NCI-H748 (cell line): ENCODE measurements around the gene CCDC136.

Experiments
- DNase-seq: peaks from one replicate; lab custom pipeline; 2025; ENCODE audit not compliant: unreplicated experiment; lab: John Stamatoyannopoulos, UW

The CCDC136 gene

GRCh38 chr7:128859232-128860157 lies 67.7 kb downstream of the CCDC136 start:
- DNase-seq: no peak

DNA sequence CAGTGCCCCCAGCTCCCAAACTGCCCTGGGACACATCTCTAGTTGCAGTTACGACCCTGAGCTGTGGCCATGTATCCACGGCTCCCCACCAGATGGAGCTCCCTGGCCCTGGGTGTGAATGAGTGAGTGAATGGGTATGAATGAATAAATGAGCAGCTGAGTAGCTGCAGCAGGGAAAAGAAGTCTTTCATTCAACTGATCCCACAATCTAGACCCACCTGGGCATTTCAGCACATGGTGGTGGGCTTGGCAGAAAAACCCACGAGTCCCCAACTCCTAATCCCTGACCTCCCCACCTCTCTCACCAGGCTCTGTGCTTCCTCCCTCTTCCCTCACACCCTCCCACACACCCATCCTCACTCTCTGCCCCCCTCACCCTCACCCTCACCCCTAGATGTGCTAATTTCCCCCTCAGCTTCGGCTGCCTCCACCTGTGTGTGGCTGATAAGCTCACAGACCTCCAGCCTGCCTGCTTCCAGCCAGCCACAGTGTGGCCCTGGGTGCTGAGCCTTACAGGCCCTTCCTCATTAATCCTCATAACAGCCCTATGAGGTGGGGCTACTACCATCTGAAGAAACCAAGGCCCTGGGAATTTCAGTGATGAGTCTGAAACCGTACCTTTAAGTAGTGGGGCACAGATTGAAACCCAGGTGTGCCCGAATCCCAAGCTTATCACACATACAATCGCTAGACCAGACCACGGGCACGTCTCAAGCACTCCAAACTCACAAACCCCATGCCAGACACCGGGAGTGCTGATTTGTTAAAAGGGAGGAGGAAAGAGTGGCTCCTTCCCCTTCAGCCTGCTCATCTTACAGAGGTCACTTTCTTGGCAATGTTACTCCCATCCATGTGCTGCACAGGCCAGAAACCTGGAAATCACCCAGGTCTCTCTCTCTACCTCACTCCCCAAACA lies 68.6 kb downstream of the CCDC136 start:
- no peak for DNase-seq

DNA sequence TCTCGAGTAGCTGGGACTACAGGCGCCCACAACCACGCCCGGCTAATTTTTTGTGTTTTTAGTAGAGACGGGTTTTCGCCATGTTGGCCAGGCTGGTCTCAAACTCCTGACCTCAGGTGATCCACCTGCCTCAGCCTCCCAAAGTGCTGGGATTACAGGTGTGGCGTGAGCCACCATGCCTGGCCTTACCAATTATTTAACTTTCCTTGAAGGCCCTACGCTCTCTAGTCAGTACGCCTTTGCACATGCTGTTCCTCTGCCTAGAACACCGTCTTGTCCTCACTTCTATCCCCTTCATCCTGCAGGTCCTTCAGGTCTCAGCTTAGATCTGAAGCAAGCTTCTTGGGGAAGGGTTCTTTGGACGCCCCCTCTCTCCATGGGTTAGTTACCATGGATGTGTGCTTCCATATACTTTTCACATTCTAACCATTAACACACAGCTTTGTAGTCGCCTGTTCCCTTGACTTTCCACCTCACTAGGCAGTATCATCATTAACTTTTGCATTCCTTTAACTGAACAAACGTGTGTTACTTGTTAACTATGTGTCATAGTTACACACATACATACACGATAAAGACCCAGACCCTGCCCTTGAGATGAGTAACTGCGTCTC lies 70.3 kb downstream of the CCDC136 start:
- DNase-seq: no peak

GRCh38 chr7:128862571-128863432 lies 71.0 kb downstream of the CCDC136 start, which contains the start of gene ATP6V1F:
Gene ATP6V1F (plus strand): TSS chr7:128862856. CDS start chr7:128862905, 49 bp downstream.
- peak; percentile 97 for DNase-seq

GRCh38 chr7:128863433-128863989 lies 71.7 kb downstream of the CCDC136 start:
- peak; percentile 66 for DNase-seq

- DNase-seq: no peak
These were observed 73.5 kb downstream of the CCDC136 start for GRCh38 chr7:128865303-128865702.

DNA sequence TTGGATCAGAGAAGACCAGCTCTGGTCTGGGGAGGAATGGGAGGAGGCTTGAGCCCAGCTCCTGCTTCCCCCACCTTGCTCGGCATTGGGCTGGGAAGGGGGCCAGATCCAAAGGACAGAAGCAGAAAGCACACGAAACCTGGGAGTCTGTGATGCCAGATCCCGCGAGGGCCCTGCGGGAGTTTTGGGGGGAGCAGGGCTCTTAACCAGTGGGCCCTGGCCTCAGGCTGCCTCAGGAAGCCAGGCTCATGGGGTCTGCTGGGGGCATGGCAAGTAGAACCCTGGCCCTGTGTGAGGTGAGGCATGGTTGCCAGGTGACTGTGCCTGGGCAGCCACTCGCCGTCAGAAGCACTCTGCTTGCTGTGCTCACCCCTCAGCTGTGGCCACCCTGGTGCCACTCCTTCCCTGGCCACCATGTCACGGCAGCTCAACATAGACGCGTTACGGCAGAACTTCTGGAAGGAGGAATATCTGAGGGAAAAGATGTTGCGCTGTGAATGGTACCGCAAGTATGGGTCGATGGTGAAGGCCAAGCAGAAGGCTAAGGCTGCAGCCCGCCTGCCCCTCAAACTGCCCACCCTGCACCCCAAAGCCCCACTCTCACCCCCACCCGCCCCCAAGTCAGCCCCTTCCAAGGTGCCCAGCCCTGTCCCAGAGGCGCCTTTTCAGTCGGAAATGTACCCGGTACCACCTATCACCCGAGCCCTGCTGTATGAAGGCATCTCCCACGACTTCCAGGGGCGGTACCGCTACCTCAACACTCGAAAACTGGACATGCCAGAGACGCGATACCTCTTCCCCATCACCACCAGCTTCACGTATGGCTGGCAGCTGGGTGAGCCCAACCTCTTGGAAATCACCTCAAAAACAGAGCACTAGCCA lies 74.5 kb downstream of the CCDC136 start:
- no peak for DNase-seq

DNA sequence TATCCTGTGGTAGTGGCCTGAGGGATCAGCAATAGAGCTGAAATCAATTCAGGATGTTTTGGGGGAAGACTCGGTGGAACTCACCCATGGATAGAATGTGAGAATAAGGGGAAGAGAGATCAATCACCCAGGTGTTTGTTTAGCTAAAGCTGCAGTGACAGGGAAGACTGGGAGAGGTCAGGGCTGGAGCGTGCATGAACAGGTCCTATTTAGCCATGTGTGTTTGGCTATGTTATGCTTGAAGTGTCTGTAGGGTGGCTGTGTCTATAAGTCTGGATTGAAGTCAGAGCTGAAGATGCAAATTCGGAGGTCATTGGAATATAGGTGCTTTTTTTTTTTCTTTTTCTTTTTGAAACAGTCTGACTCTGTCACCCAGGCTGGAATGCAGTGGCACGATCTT lies 75.5 kb downstream of the CCDC136 start:
- no peak for DNase-seq

DNA sequence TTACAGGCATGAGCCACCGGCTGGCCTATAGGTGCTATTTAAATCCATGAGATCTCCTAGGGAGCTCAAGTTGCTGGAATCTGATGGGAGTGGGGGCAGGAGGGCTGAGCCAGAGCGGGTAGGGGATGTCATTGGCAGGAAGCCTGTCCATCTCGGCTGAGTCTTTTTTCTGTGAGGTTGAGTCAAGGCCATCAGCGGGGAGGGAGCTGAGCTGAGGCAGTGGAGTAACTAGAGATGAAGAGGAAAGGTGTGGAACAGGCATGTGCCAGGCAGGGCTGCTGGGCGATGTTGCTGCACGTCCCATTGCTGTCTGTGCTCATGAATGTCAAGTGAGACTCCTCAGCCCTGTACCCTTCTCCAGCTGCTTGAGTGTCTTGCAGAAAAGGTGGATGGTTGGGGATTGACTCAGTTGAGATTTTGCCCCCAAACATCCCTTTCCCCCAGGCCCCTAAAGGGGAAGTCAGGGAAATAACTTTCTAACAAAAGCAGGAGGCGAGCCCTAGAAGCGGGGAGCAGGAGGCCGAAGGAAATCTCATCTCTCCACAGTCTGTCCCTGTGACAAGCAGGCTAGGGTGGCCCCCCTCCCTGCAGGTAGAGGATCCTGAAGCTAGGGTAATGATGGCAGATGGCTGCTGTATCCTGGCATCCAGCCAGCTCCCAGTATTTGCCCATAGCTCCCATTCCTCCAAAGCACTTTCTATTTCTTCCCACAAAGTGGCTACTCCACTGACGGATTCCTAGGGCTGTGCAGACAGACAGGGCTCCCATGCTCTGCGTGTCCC lies 76.3 kb downstream of the CCDC136 start:
- DNase-seq: peak; percentile 77

DNA sequence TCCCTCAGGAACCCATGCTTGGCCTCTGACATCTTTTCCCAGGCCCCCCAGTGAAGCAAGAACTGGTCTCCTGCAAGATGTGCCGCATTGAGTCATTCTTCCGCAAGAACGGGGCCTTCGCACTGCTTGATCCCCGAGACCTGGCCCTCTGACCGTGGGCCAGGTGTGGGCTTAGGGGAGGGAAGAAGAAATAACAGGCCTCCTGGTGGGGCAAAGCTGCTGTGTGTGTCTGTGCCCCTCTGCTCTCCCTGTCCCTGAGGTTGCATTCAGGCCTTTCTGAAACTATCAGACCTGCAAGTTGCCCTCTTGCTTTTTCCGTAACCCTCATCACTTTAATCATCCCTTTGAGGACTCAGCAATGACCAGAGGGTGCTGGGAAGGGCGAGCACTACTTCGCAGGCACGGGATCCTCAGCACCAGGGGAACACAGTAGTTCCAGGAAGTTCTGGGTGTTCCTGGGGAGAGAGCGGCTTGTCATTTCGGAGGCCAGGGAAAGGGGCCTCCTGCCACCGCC lies 76.9 kb downstream of the CCDC136 start:
- peak; percentile 59 for DNase-seq

DNA sequence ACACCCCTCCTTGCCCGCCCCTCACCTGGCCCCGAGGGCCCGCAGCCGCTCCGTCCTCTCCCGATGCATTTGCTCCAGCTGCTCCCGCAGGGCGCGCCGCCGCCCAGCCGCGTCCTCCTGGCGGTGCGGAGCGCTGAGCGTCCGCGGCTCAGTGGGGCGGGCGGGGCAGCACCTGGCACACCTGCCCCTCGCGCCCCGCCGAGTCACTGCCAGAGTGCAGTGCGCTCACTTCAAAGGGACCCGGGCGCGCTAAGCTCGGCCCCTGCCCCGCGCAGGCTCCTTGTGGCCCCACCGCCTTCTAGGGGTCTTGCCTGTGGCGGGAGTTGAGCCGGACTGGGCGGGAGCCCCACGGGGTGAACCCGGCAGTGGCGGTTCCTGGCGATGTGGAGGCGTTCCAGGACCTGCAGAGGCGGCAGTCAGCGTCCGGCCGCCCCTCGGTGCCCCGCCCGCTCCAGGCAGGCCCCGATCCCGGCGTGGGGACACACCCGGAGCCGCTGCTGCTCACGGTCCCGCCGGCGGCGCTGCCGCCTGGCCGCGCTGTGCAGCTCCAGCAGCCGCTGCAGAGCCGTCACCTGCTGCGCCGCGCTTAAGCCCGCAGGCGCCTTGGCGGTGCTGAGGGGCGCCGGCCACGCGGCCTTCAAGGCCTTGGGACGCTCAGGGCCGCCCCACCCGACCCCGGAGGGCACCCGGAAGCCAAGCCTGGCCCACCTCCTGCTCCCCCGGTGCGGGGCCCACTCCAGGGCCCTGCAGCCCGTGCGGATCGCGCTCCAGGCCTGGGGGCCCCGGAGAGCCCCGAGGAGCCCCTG lies 77.6 kb downstream of the CCDC136 start:
- peak; percentile 86 for DNase-seq

DNA sequence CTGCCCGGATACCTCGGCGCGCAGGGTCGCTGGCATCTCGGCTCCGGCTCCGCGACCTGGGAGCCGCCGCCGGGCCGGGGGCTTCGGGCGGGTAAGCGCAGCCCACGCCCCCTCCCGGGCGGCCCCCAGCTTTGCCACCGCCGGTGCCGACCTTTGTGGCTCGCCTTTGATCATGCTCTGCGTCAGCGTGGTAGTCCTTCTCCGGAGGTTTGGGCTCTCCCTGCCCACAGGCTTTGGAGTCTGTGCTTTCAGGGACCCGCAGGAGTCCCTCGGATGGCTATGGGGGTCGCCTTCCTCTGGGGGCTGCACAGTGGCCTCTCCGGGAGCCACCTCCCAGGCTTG lies 78.1 kb downstream of the CCDC136 start:
- no peak for DNase-seq

DNA sequence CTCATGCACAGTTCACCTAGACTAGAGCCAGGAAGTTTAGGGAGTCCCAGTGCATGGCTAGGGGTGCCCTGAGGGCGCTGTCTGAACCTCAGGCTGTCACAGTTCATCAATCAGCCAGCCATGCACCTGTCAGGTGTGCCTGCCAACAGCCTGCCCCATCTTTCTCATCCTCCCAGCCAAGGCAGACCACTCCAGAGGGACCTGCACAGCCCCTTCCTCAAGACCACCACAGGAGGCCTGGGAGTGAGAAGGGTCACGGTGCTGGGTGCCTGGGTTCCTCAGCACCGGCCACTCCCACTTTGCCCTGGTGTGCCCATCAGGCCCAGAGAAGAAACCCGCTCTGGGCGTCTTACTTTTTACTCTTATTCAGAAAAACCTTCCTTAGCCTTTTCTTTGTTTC lies 79.3 kb downstream of the CCDC136 start:
- DNase-seq: no peak
